Sigmoid colon (tissue), 7 donors: Measurements from ENCODE around the gene AMH. TPM values are rescaled to one million over a fixed set of nuclear protein-coding genes. Genes with fewer than 3 reads are reported as not detected.

Experiments used
- DNase-seq: peaks from one replicate; pipeline ENCODE4 v3.0.0-alpha.2; 2019
- H3K27ac ChIP-seq, 4 donors: fragments of 200-600 bp; sonication (generic); one replicate each; pipeline ENCODE4 v1.5.1; 2016 to 2019; ENCODE audit warnings: mild to moderate bottlenecking in 1 of 4
- H3K27me3 ChIP-seq, 3 donors: fragments of 200-600 bp; sonication (generic); one replicate each; pipeline ENCODE4 v1.5.1; 2019; ENCODE audit warnings: mild to moderate bottlenecking in 1 of 3
- H3K36me3 ChIP-seq, 4 donors: fragments of 200-600 bp; sonication (generic); one replicate each; pipeline ENCODE4 v1.5.1; 2016 to 2019
- H3K4me1 ChIP-seq, 4 donors: fragments of 200-600 bp; sonication (generic); one replicate each; pipeline ENCODE4 v1.5.1; 2017 to 2019
- H3K4me3 ChIP-seq, 4 donors: fragments of 200-600 bp; sonication (generic); one replicate each; pipeline ENCODE4 v1.5.1; 2017 to 2019; ENCODE audit warnings: mild to moderate bottlenecking in 2 of 4, moderate library complexity in 1 of 4
- H3K9me3 ChIP-seq, 4 donors: fragments of 200-600 bp in 3 of 4; sonication (generic) in 3 of 4; one replicate each; pipeline versions ENCODE4 v1.5.1 to v1.6.1; 2013 to 2019
- EP300 ChIP-seq, 4 donors: sonication (generic); formaldehyde crosslinking; IDR thresholded peaks; one replicate each; pipeline ENCODE4 v1.6.1; 2017; ENCODE audit warnings: antibody characterized with exemption in 4 of 4
- POLR2A ChIP-seq, 2 donors: fragments of 450-650 bp; IDR thresholded peaks; one replicate each; pipeline ENCODE4 v1.6.1; 2016; ENCODE audit warnings: antibody characterized with exemption in 2 of 2, mild to moderate bottlenecking in 2 of 2, moderate library complexity in 2 of 2
- POLR2AphosphoS5 ChIP-seq, 4 donors: sonication (generic); formaldehyde crosslinking; IDR thresholded peaks; one replicate each; pipeline ENCODE4 v1.6.1; 2017; ENCODE audit warnings: antibody characterized with exemption in 4 of 4
- WGBS, 2 donors: extraction: QIAGEN DNeasy Blood & Tissue Kit; methylation state at CpG; one replicate each; pipeline ENCODE4 v1.1.7; 2013; 5-methylcytosine and 5-hydroxymethylcytosine counted together
- intact Hi-C: fragments of 100-400 bp; cut with DNase I; formaldehyde crosslinking; loops from one replicate; pipeline ENCODE4 v1.15.1; 2023
- polyA plus RNA-seq, 3 donors: library from polyadenylated mRNA; stranded (reverse); fragments of 200-250 nt; gene quantifications; one replicate each; pipeline ENCODE4 v1.2.3, GENCODE V29; 2013
- total RNA-seq, 4 donors: library from RNA; depleted of rRNA; stranded (reverse); fragments of >200 nt; gene quantifications; one replicate each; pipeline ENCODE4 v1.1.0, GENCODE V29; 2016
- TF ChIP-seq, protein P1 (sequence below), 4 experiments: fragments of 450-650 bp in 3 of 4; fragments of 200-600 bp in 1 of 4; IDR thresholded peaks; one replicate each; pipeline ENCODE4 v1.5.1; 2016 to 2019; ENCODE audit warnings: antibody characterized with exemption in 4 of 4, mild to moderate bottlenecking in 3 of 4, moderate library complexity in 2 of 4
- donor health status: healthy with polysubstance abuse.
- donor health status: Bipolar disorder and iron deficiency.
- donor health status: healthy.

AMH gene
- total and polyA plus RNA-seq, 7 donors, result 0.69 to 3.3 (median 1.8) TPM; not detected in 2

DNA sequence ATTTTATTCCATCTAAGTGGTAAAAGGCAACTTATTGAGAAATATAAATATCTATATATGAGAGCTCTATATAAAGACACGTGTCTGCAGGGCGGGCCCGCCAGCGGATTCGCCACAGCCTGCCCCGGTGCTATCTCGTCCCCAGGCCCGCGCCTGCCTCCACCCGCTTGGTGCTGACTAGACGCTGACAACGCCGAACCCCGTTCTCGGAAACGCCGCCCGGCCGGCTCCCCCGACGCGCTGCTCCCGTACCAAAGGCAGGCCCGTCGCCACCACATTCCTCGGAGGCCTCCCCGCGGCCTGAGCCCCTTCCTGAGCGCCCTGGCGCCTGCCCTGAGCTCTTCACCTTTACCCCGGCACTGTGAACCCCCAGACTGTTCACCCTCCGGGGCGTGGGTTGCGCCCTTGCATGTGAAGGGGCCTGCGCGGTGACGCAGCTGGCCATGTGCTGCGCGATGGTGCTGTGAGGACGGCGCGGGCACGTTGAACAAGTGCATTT lies 19.0 kb upstream of the AMH start:
- no peak overlapping the region for H3K27ac ChIP-seq
- no peaks in the 10 kb centered on the region for H3K9me3 ChIP-seq
- H3K27me3 ChIP-seq, result no peaks in the 10 kb centered on the region
- WGBS, 2 donors, result 94 to 95% methylated on average over 43 of the region's 43 CpGs
- H3K4me1 ChIP-seq, result peaks cover 0 to 20% (median 13%) of the 10 kb centered on the region in 4 donors
- no peak for TF ChIP-seq POLR2AphosphoS5 (IDR thresholded peaks at IDR 0.05)
- no peak for TF ChIP-seq POLR2A (IDR thresholded peaks at IDR 0.05)
- no peak for TF ChIP-seq EP300 (IDR thresholded peaks at IDR 0.05)
- TF ChIP-seq, protein P1, sequence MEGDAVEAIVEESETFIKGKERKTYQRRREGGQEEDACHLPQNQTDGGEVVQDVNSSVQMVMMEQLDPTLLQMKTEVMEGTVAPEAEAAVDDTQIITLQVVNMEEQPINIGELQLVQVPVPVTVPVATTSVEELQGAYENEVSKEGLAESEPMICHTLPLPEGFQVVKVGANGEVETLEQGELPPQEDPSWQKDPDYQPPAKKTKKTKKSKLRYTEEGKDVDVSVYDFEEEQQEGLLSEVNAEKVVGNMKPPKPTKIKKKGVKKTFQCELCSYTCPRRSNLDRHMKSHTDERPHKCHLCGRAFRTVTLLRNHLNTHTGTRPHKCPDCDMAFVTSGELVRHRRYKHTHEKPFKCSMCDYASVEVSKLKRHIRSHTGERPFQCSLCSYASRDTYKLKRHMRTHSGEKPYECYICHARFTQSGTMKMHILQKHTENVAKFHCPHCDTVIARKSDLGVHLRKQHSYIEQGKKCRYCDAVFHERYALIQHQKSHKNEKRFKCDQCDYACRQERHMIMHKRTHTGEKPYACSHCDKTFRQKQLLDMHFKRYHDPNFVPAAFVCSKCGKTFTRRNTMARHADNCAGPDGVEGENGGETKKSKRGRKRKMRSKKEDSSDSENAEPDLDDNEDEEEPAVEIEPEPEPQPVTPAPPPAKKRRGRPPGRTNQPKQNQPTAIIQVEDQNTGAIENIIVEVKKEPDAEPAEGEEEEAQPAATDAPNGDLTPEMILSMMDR (IDR thresholded peaks at IDR 0.05), result no peak
- peaks cover 7 to 87% (median 42%) of the 10 kb centered on the region in 4 donors for H3K36me3 ChIP-seq
- DNase-seq, result no peak
- no peak overlapping the region for H3K4me3 ChIP-seq
- intact Hi-C loops, result no loop called here

DNA sequence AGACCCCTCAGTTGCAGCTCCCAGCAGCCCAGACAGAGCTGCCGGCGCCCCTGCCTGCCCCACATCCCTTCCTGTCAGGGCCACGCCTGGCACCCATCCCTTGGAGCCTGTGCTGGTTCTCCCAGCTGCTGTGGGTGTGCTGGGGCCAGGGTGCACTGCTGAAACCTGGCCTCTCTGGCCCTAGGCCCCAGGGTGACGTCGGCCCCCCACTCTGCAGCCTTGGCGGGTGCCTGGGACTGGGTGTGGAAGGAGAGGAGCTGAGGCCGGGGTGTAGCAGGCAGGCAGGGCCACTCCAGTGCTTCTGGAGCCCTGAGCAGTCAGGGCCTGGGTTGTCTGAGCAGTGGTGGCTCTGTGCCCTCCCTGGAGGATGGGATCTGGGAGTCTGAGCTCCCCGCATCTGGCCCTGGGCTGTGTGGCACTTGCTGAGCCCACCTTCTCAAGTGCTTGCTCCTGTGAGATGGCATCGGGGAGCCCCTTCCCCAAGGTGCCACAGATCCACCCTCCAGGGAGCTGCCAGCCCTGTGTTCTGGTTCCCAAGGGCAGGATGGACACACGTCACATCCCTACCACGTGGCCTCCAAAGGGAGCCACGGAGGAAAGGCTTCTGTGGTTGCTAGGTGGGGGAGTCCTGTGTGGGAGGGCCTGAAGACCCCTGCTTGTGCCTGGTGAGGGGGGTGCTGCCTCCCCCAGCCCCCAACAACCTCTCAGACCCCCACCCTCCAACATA lies 18.2 kb upstream of the AMH start:
- TF ChIP-seq EP300 (IDR thresholded peaks at IDR 0.05) (no peak), POLR2A (IDR thresholded peaks at IDR 0.05) (no peak), POLR2AphosphoS5 (IDR thresholded peaks at IDR 0.05) (no peak)
- TF ChIP-seq, protein P1 (IDR thresholded peaks at IDR 0.05), result no peak
- Histone ChIP-seq H3K9me3 (no peaks in the 10 kb centered on the region), H3K36me3 (peaks cover 7 to 78% (median 36%) of the 10 kb centered on the region in 4 donors), H3K4me3 (no peak overlapping the region), H3K27me3 (no peaks in the 10 kb centered on the region), H3K27ac (no peak overlapping the region), H3K4me1 (peaks cover 0 to 24% (median 18%) of the 10 kb centered on the region in 4 donors)
- 53 to 80% methylated on average over 12 of the region's 12 CpGs for WGBS, 2 donors
- DNase-seq, result no peak
- intact Hi-C loops, result no loop called here

DNA sequence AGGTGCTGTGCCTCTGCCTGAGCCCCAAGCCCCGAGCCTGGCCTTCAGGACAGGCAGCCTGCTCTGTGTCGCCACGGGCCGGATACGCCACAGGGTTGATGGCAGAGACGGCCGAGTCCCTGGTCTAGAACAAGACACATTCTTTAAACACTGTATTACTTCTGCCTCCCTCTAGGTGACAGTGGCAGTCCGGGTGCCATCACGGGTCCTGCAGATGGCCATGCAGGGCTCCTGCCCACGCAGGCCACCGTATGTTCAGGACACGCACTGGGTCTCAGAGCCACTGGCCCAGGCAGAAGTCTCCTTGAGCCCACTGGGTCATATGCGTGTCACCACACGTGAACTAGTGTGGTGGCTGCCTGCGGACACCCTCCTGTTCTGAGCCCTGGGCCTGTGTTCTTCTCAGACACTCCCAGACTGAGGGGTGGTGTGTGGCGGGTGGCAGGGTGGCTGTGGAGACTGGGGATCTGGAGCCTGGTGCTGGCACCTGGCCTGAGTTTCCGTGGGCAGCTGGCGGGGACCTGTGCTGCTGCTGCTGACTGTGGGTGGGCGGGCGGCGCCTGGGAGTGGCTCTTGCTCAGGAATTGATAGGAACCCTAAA lies 17.4 kb upstream of the AMH start:
- Histone ChIP-seq H3K4me1 (peaks cover 0 to 24% (median 18%) of the 10 kb centered on the region in 4 donors), H3K4me3 (no peak overlapping the region), H3K36me3 (peaks cover 0 to 70% (median 30%) of the 10 kb centered on the region in 4 donors), H3K27me3 (no peaks in the 10 kb centered on the region), H3K9me3 (no peaks in the 10 kb centered on the region), H3K27ac (no peak overlapping the region)
- TF ChIP-seq EP300 (IDR thresholded peaks at IDR 0.05) (no peak), POLR2A (IDR thresholded peaks at IDR 0.05) (no peak), POLR2AphosphoS5 (IDR thresholded peaks at IDR 0.05) (no peak)
- TF ChIP-seq, protein P1 (IDR thresholded peaks at IDR 0.05), result no peak
- DNase-seq, result no peak
- intact Hi-C loops, result no loop called here
- 68 to 84% methylated on average over 21 of the region's 21 CpGs for WGBS, 2 donors

DNA sequence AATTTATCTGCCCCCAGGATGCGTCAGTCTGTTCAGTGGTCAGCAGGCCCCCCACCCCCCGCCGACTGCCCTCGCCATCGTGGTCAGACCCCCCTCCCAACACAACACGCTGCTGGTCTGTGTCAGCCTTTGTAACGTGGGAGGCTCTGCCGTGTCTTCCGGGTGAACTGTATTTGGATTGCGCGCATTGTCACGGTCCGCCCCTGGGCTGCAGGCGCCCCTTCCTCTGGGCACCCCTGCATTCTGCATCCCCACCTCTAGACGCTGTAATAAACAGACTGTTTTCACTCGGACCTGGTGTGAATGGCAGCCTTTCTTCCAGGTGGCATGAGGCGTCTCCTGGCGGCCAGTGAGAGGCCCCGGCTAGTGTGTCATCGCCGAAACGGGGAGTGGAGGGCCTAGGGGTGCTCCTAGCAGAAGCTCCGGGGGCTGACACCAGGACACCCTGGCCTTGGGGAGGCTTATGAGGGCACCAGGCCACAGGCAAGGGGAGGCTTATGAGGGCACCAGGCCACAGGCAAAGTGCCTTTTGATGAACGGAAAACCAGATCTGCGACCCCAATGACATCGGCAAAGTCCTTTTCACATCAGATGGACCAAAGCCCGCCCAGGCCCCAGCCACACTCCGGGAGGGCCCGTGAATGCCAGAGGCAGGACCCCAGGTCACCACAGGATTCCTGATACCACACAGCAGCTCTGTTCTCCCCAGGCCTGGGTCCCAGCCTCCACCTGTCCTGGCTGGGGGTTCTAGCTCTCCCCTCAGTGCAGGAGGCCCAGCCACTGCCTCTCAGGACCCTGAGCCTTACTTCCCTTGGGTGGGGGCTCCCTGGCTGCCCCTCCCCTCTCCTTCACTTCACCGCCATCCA lies 16.6 kb upstream of the AMH start:
- TF ChIP-seq EP300 (IDR thresholded peaks at IDR 0.05) (no peak), POLR2AphosphoS5 (IDR thresholded peaks at IDR 0.05) (no peak), POLR2A (IDR thresholded peaks at IDR 0.05) (no peak)
- TF ChIP-seq, protein P1 (IDR thresholded peaks at IDR 0.05), result no peak
- Histone ChIP-seq H3K4me1 (peaks cover 0 to 28% (median 23%) of the 10 kb centered on the region in 4 donors), H3K27ac (no peak overlapping the region), H3K4me3 (no peak overlapping the region), H3K9me3 (no peaks in the 10 kb centered on the region), H3K27me3 (no peaks in the 10 kb centered on the region), H3K36me3 (peaks cover 0 to 62% (median 27%) of the 10 kb centered on the region in 4 donors)
- WGBS, 2 donors, result 76 to 84% methylated on average over 30 of the region's 30 CpGs
- no peak for DNase-seq
- intact Hi-C loops, result no loop called here
